Bone marrow (tissue), 2 donors: Measurements from ENCODE around the gene SLK.

Experiments
- DNase-seq, 2 donors: peaks; one replicate each; lab custom pipeline; 2025; lab: John Stamatoyannopoulos, UW

The SLK gene

GRCh38 chr10:103941801-103942200 is 25.1 kb upstream of the SLK start:
- no peak for DNase-seq

DNA sequence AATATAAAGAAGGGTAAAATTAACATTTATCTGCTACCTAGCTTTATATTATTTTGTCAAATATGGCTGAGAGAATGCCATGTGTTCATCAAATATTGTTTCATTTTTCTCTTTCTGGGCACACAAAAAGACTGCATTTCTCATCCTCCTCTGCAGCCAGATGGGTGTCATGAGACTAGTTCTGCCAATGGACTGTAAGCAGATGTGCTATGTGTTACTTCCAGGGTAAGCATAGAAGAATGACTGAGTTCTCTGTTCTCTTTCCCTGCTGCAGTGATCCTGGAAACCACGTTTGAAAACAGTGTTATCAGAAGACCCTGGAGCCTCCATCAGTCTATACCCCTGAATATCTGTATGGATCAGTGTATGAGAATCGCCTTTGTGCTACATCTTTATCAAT is 24.1 kb upstream of the SLK start:
- no peak for DNase-seq

- peak in 1 of 2 donors; percentile 22 for DNase-seq
These were observed 19.0 kb upstream of the SLK start for GRCh38 chr10:103947799-103948516.

GRCh38 chr10:103949728-103950127 is 17.2 kb upstream of the SLK start:
- no peak for DNase-seq

- DNase-seq = no peak
These were observed 15.8 kb upstream of the SLK start for GRCh38 chr10:103951183-103951582.

DNA sequence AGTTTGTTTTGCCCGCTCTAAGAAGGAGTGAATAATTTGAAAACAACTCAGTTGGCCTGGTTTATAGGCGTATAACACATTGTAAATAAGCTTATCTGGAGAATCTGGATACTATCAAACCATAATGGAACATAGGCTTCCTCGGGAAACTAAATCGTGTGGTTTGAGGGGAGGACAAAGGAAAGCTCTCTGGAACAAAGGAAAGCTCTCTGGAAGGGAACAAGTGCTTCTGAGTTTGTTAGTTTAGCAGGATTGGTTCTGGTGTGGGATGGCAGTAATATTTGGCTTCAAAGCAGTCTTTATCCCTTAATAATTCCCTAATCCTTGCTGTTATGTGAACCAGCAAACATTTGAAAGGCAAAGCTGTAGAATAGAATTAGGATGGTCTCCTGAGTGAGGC is 15.0 kb upstream of the SLK start:
- DNase-seq = no peak

- no peak for DNase-seq
These were observed 12.4 kb upstream of the SLK start for GRCh38 chr10:103954543-103954942.

DNA sequence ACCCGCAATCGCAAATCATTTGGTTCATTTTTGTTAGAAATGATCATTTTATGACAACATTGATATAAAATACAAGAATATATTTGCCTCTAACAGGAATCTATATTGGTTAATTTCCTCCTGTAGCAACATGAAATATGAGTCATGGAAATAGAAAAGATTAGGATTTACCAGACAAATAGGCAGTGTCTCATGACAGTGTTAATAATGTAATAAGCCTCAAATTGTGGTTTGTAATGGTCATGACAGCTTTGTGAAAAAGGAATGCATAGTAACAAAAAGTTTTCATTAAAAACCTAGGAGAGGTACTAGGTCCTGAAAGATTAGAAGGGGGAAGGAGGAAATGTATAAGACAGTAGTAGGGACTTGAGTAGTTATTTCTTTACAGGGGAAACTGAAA is 7.9 kb upstream of the SLK start:
- DNase-seq = no peak

GRCh38 chr10:103960103-103960502 is 6.8 kb upstream of the SLK start:
- no peak for DNase-seq

- DNase-seq = peak in 1 of 2 donors; percentile 34
These were observed 620 bp downstream of the SLK start for GRCh38 chr10:103967448-103968071.

- no peak for DNase-seq
These were observed 1.8 kb downstream of the SLK start for GRCh38 chr10:103968441-103969391.

GRCh38 chr10:103969436-103969835 is 2.5 kb downstream of the SLK start:
- no peak for DNase-seq

DNA sequence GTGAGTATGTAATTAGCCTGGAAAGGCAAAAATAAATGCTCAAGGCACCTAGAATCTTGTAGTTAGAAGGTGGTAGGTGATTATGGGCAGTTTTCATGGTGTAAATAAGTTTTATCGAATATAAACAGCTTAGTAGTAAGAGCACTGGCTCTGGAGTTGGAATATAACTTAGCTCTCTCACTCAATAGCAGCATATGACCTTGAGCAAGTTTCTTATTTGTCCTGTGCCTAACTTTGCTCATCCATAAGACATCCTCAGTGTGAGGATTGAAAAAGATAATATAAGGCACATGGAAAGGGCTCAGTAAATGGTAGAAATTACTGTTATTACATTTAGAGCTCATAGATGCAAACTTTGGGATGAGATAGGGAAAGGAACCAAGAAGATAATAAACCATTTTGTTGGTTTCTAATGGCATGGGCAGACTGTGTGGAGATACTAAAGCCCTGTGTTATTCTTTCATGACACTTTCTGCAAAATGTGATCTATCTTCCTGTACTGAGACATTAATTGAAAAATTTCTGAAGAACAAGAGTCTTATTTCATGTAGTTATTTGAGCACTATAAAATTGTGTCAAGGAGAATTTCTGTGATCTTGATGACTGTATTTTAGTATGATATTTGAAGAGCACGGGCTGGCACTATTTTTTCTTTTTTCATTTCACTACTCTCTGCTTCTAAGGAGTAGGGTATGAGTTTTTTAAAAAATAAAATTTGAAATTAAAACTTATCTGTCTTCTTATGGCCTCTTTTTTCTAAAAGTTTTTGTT is 3.1 kb downstream of the SLK start:
- DNase-seq = no peak

DNA sequence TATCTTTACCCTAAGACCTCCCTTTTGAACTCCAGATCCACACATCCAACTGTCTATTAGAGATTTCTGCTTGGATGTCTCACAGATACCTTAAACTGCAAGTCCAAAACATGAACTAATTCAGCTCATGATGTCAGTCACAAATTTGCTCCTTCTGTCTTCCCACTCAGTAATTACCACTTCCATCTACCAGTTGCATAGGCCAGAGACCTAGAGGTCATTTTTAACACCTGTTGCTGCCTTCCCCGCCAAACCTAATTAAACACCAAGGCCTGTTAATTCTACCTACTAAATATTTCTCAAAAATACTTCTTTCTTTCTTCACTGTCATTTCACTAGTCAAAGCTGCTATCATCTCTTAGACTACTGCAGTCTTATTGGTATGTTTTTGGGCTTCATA is 8.2 kb downstream of the SLK start:
- no peak for DNase-seq

GRCh38 chr10:103977204-103977603 is 10.3 kb downstream of the SLK start:
- DNase-seq = no peak

DNA sequence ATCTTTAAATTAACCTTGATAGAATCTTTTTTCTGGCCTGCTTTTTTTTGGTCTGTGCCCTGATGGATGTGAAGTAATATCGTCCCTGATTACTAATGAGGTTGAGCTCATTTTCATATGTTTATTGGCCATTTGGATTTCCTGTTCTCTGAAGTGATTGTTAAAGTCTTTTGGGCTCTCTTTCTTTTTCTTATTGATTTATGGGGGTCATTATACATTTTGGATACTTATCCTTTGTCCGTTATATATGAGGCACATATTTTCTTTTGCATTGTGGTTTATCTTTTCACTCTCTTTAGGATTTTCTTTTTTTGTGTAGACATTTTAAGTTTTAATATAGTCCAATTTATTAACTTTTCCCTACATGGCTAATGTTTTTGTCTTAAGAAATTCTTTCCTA is 12.6 kb downstream of the SLK start:
- DNase-seq = no peak

DNA sequence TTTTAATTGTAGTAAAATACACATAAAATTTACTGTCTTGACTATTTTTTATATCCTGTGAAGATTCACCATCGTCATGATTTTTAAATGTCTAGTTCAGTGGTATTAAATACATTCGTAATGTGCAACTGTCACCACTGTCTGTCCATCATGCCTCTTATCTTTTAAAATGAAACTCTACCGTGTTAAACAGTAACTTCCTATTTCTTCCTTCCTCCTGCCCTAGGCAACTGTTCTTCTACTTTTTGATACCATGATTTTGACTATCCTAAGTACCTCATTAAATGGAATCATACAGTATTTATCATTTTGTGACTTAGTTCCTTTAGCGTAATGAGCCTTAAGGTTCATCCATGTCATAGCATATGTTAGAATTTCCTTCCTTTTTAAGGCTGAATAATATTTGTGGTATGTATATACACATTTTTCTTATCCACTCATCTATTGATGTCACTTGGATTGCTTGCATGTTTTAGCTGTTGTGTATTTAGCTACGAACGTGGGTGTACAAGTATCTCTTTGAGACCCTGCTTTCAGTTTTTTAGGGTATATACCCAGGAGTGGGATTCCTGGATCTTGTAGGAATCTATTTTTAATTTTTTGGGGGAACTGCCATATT is 13.5 kb downstream of the SLK start:
- DNase-seq = peak in 1 of 2 donors; percentile 52

DNA sequence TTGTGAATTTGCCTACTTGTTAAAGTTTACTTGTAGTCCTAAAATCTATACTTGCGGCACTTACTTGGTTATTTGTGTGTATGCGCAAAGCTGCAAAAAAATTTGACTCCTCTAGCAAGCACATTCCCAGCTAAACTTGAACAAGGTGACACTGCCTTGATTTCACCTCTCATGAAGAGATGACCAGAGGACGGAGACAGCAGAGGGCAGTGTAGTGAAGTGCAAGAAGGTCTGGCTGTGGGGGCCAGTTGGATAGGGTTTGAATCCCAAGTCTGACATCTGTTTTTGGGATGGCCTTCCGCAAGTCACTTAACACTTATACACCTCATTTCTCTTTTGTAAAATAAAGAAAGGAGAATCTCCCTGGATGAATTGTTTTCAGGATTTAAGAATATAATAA is 15.7 kb downstream of the SLK start:
- DNase-seq = no peak

DNA sequence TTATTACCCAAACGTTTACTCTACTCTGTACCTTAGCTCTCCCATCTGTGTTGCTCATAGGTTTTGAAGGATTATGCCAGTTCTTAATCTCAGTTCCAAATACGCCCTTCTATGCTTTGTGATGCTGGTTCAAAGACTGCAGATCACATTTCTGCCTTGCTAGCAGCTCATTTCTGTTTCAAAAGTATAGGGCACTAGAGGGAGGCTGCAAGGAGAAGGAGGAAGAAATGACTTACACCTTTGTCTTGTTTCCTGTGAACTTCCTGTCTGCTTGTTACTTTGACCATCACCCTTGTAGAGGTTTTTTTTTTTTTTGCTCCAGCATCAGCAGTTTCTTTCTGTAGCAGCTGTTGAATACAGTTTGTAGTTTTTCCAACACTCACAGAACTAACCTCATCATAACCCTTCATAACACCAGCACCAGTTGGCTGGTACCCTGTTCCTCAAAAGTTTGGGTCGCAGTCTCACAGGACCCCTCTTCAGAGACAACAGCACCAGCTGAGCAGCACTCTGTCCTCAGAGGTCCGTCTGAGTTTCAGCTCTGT is 16.5 kb downstream of the SLK start:
- DNase-seq = peak in 1 of 2 donors; percentile 87

DNA sequence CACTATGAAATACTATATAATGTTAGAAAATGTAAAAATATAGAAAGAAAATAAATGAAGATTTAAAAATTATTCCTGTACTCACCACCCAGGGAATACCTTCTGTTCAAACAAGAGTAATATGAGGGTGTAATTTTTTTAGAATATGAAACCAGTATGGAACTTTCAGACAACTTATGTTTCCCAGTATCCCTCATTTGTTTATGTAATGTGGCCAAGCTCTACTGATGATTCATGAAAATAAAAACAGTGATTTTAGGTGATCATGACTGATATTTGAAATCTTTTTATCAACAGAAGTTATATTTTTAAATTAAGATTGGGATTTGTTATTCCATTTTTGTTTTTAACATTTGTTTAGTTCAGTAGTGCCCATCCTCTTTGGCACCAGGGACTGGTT is 18.8 kb downstream of the SLK start:
- no peak for DNase-seq

DNA sequence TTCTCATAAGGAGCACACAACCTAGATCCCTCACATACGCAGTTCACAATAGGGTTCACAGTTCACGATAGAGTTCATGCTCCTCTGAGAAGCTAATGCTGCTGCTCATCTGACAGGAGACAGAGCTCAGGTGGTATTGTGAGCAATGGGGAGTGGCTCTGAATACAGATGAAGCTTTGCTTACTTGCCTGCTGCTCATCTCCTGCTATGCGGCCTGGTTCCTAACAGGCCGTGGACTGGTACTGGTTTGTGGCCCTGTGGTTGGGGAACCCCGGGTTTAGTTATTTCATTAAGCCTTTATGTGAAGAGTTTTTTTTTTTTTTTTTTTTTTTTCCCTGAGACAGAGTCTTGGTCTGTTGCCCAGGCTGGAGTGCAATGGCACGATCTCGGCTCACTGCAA is 19.4 kb downstream of the SLK start:
- no peak for DNase-seq
